K562 treated with DMSO at 1 percent for 24 hours (cell line): Measurements from ENCODE around the gene OR2A14. TPM values are rescaled to one million over a fixed set of nuclear protein-coding genes. Genes with fewer than 3 reads are reported as not detected.

ENCODE experiments used
- total RNA-seq: library from RNA; unstranded; fragments of 300-600 nt; gene quantifications from 2 replicates; pipeline ENCODE4 v1.2.3, GENCODE V29; 2022; ENCODE audit warnings: low read depth; ENCODE audit not compliant: insufficient read depth

Gene OR2A14, protein sequence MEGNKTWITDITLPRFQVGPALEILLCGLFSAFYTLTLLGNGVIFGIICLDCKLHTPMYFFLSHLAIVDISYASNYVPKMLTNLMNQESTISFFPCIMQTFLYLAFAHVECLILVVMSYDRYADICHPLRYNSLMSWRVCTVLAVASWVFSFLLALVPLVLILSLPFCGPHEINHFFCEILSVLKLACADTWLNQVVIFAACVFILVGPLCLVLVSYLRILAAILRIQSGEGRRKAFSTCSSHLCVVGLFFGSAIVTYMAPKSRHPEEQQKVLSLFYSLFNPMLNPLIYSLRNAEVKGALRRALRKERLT
- not detected in 2 replicates for total RNA-seq

DNA sequence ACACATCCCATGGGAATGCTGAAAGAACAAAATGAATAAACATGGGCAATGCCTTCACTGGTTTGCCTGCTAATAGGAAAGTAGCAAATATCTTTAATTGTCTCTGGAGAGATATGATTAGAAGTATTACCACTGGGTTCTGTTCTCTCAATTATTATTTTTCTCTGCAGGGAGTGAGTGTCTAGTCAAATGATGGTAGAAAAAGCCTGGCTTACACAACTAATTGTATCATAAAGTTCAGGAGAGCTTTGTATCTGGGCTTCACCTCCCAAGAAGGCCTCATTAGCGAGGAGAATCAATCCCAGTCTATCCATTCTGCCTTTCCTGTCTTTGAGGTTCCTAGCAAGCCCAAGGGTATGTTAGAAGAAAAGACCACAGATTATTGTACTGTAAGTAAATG is at the start of gene OR2A14:
OR2A14 (plus strand) TSS at position 301 of the 400 bp plus-strand sequence. CDS start 5,937 bp downstream, outside the sequence.

DNA sequence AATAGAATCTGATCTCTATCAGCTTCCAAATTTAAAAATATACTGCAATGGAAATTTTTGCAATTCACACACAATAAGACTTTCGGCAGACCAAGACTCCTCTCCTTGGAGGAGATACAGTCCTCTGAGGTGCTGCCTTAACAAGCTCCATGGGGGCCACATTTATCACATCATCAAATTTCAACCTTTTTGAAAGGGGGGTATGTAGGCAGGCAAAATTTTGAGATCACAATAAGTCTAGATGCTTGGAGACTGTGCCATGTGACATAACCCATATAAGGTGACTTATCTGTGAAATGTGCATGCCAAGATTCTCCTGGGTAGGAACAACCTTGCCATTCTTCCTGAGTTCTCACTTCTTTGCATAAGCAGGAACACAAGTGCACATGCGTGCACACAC is 37.0 kb upstream of the OR2A14 start, which contains the start of gene OR2A12:
OR2A12 (plus strand) TSS at position 301 of the 400 bp plus-strand sequence. CDS start 8,830 bp downstream, outside the sequence.

DNA sequence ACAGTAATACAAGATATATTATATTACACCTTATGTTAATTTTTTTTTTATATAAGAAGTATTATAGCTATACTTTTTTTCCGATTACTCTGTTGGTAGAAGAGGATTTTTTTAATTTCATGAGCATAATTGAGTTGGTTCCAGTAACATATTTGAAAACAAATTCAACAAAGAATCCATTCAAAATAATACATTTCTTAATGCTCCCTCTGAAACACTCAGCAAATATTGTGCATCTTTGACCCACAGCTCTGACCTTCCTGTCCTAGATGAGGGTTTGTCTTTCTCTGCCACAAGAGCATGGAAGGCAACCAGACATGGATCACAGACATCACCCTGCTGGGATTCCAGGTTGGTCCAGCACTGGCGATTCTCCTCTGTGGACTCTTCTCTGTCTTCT is 13.7 kb upstream of the OR2A14 start, which contains the start of gene OR2A2:
OR2A2 (plus strand) TSS at position 301 of the 400 bp plus-strand sequence; CDS start at position 301, 0 bp downstream.

Other genes starting within 250 kb of the OR2A14 start
- 53.3 and 58.8 TPM in 2 replicates for gene TCAF1, start 221.0 kb upstream of the OR2A14 start, total RNA-seq
- not detected in 2 replicates for gene OR2F2, start 187.9 kb upstream of the OR2A14 start, total RNA-seq
- gene OR2F1, start 168.3 kb upstream of the OR2A14 start, total RNA-seq = not detected in 2 replicates
- gene OR6B1, start 122.9 kb upstream of the OR2A14 start, total RNA-seq = not detected in 2 replicates
- gene OR2A5, start 74.2 kb upstream of the OR2A14 start, total RNA-seq = not detected in 2 replicates
- not detected in 2 replicates for gene OR2A25, start 53.4 kb upstream of the OR2A14 start, total RNA-seq
- not detected in 2 replicates for gene OR2A12, start 36.9 kb upstream of the OR2A14 start, total RNA-seq
- gene OR2A2, start 13.6 kb upstream of the OR2A14 start, total RNA-seq = not detected in 2 replicates
- gene CTAGE4, start 60.3 kb downstream of the OR2A14 start, total RNA-seq = not detected in 2 replicates
- gene ARHGEF35, start 72.7 kb downstream of the OR2A14 start, total RNA-seq = 0.25 TPM in 1 of 2 replicates, not detected in the other
- gene OR2A42, start 116.4 kb downstream of the OR2A14 start, total RNA-seq = not detected in 2 replicates
- gene OR2A7, start 141.6 kb downstream of the OR2A14 start, total RNA-seq = not detected in 2 replicates
- gene CTAGE8, start 146.1 kb downstream of the OR2A14 start, total RNA-seq = not detected in 2 replicates
- gene OR2A1, start 189.2 kb downstream of the OR2A14 start, total RNA-seq = not detected in 2 replicates
- gene ARHGEF5, start 232.2 kb downstream of the OR2A14 start, total RNA-seq = 0.45 and 0.47 TPM in 2 replicates